ENCODE data around the gene SDHB.

DNA sequence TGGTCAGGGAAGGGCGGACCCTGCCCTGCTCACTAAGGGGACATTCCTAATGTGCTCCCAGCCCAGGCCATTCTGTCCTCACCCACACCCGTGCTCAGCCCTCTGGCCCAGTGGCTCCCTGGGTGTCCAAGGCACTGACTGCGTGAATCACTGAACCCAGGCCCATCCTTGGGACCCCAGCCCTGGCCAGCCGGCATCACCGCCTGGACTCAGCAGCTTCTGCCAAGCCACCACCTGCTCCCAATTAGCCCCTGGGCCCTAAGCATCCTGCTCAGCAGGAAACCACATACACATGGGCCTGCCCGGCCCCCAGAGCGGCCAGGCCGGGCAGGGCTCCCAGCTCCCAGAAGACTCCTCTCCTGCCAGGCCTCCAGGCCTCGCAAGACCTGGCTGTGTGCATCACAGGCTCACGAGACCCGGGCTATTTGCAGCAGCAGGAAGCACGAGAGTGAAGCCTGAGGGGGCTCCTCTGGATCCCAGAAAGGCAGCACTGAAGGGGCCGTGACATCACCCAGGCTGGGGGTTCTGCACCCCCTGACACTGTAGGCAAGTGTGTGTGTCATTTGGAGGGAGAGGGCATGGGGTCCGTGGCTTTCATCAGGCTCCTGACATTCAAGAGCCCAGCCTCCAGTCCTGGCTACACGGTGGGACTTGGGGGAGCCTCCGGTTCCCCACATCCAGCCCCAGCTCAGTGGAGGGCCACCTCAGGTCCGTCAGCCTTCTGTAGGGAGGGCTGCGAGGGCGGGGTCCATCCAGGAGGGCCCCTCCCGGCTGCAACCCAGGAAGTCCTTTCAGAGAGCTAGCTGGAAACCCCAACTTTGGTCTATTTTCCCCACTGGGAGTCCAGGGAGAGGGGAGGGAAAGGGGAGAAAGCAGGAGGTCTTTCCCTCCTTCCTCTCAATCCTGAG lies 75.0 kb downstream of the SDHB start:
- no peak for TF ChIP-seq CTCF (IDR thresholded peaks at IDR 0.05 in 2 of 3, conservative IDR thresholded peaks at IDR 0.05 in 1 of 3; ENCODE audit: insufficient read depth in 2 of 3, low read depth in 1 of 3, low read length in 3 of 3)
- TF ChIP-seq MCM2 (IDR thresholded peaks at IDR 0.05; ENCODE audit: low read depth) = no peak
- TF ChIP-seq ELF4 (CRISPR knock-in tag; IDR thresholded peaks at IDR 0.05) = no peak
- no peak for TF ChIP-seq NR1H2 (CRISPR knock-in tag; IDR thresholded peaks at IDR 0.05)
- no peak for TF ChIP-seq SAP30 (IDR thresholded peaks at IDR 0.05; ENCODE audit: borderline replicate concordance, insufficient read depth, low read depth, low read length, poor library complexity, severe bottlenecking)
- no peak for TF ChIP-seq SOX6 (IDR thresholded peaks at IDR 0.05)
- TF ChIP-seq HES1 (IDR thresholded peaks at IDR 0.05; ENCODE audit: low read depth) = no peak
- TF ChIP-seq THRA (IDR thresholded peaks at IDR 0.05) = no peak
- no peak for TF ChIP-seq GTF2F1 (IDR thresholded peaks at IDR 0.05; ENCODE audit: low read depth, low read length)
- TF ChIP-seq SMC3 (conservative IDR thresholded peaks at IDR 0.05; ENCODE audit: insufficient read depth, low read depth, low read length) = no peak
